HG02852 (cell line): ENCODE results near the gene SRGAP3.

Experiments used
- ATAC-seq: cut with Tn5 transposase; IDR thresholded peaks from one replicate; pipeline ENCODE4 v1.9.1; 2021; ENCODE audit warnings: mild to moderate bottlenecking, moderate library complexity; ENCODE audit not compliant: unreplicated experiment

SRGAP3 gene

DNA sequence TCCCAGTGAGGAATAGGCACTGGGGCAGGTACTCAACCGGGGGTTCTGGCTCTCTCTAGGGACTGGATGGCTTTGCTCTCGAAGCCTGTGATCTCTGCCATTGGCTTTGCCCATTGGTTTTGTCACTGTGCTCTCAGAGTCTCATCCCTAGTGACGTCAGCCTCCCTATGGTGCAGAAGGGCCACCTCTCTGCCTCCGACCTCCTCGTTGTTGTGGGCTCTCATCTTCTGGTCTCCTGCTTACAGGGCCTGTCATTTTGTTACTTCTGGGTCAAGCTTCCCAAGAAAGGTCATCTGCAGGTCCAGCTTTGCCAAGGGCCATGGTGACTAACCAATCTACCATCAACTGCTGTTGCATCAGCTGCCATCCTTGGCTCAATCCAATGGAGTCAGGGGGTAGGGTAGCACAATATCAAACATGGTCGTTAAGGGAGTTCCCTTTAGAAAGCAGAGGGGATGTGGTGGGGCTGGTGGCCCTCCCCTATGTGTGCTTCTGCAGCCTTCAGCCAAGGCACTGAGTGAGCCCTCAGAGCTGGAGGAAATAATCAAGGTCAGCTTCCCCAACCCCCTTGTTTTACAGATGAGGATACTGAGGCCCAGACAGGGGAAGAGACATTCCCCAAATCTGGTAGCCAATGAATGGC lies 272.8 kb downstream of the SRGAP3 start:
- ATAC-seq = no peak

DNA sequence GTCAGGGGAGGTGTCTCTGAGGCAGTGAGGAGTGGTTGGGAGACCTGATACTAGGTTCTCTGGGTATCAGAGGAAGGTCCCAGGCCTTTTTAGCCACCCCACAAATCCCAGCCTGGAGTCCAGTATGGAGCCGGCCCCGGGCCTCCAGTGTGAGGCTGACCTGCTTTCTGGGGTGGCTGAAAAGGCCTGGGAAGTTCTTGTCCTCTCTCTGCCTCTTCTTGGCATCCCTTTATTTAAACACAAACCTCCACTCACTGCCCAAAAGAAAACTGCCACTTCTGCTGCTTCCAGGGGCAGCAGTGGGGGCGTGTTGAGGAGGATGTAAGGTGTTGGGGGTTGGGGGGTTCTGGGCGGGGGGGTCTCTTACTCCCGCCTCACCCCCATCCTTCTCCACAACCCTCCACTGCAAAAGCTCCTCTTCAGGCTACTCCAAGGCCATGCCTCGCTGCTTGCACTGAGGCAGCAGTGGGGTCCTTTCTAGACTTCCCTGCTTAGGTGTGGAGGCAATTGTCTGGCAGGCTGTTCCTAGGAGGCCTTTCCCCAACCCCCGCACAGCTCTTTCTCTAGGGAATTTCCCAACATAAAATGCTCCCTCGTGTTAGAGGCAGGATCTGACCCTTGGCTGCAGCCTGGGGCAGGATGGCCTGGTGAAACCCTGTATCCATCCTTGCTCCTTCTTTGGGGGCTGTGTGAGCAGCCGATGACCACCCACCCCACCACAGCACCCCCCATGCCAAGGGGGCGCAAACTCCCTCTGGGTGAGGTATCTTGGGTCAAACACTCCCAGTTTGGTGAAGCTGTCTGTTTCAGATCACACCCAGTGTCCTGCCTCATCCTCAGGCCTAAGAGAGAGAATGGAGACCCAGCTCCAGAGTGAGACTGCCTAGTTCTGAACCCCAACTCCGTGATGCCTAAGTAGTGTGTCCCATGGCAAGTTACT lies 274.1 kb downstream of the SRGAP3 start:
- no peak for ATAC-seq

DNA sequence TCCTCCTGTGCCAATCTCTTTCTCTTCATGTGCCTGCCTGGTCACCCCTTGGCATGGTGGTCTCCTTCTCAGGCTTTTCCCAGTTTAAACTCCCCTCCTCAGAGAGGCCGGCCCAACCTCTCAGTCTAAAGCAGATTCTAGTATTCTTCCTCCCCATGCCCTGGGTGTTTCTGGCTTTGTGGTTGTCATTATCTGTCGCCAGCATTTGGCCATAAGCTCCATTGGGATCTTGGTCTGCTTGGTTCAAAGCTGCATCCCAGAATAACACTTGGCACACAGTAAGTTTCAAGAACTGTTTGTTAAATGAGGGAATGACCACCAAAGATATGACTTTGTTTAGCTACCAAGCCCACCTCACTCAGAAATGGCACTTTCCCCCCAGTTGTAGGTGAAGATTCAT lies 275.0 kb downstream of the SRGAP3 start:
- no peak for ATAC-seq

DNA sequence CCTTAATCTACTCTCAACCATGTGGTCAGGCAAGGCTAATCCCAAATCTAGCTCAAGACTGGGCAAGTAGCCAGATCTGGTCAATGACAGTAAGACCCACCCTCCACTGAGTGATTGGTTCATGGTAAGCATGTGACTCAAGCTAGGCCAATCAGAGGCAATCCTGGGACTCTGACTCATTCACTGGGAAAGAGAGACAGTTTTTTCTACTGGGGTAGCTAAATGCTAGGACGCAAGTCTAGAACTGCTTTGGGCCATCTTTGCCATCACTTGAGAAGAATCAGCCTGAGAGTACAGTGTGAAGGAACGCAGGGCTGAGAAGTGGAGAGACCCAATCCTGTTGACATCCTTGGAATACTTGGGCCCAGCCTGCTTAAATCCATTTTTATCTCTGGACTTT lies 276.8 kb downstream of the SRGAP3 start:
- ATAC-seq = no peak

DNA sequence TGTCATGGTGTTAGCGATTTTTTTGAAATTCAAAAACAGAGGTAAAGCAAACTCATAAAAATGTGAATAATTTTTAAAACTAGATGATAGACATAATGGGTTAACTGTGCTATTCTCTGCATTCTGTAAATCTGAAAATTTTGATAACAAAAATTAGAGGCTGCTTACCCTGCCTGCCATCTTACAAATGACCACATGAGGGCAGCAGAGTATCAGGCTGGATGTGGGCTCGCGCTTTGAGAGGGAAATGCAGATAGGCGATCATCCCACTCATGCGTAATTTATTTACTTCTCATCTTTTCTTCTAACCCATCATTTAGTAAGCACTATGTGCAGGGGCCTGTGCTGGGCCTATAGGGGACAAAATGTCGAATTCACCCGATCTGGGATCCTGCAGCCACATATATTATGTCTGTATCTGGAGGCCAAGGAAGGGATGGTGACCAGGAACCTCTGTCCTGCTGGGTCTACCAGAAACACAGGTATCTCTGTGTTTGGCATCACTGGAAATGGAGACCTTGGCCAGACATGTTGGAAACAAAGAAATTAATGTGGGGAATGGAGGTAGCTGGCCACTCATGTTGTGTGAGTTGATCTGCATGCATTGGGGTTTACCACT lies 278.4 kb downstream of the SRGAP3 start:
- no peak for ATAC-seq

DNA sequence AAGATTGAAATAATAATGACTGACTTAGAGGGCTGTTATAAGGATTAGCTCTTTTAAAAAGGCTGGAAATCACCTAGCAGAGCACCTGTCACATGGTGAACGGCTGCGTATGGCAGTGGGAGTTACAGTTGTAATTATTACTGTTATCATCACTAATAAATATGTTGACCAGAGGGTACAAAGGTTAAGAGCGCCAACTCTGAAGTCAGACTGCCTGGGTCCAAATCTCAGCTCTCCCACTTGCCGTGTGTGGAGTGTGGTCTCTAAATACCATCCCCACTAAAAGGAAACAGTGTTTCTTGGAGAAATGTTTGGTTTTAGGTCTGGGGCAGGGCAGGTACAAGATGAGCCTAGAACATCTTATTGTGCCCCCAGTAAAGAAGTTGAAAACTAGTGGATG lies 280.2 kb downstream of the SRGAP3 start:
- ATAC-seq = no peak

DNA sequence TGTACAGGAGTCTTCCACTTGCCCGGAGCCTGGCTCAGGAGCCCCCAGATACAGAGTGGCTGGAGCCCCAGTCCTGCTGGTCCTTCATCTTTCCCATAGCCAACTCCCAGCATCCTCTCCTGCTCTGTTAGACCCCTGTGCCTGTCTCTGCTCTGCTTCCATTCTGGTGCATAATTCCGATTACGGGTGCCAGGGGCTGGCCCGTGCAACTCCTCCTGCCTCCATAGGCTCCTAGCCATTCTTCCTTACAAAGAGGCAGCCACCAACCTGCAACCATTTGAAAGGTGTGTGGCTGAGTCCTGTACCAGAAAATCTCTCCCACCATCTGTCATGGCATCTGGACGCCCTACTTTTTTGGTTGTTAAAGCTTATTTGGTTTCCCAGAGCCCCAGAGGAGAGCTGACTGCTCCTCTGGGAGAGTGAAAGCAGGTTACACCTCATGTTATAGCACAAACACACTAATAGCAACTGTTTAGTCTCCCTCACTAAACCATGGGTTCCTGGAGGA lies 281.0 kb downstream of the SRGAP3 start:
- no peak for ATAC-seq

DNA sequence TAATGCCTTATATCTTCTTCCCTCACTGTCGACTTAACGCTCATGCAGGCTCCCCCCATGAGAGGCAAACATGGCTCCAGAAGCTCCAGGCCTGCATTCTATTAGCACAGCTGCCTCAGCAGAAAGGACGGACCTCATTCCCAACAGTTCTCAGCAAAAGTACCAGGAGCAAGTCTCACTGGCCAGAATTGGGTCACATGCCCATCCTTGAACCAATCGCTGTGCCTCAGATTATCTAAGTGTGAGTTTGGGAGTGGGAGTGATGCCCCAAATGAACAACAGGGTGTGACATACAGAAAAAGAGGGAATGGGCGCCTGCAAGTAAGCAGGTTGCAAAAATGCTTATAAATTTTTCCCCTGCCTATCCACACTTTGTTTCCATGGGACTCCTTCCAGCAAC lies 281.9 kb downstream of the SRGAP3 start:
- no peak for ATAC-seq

DNA sequence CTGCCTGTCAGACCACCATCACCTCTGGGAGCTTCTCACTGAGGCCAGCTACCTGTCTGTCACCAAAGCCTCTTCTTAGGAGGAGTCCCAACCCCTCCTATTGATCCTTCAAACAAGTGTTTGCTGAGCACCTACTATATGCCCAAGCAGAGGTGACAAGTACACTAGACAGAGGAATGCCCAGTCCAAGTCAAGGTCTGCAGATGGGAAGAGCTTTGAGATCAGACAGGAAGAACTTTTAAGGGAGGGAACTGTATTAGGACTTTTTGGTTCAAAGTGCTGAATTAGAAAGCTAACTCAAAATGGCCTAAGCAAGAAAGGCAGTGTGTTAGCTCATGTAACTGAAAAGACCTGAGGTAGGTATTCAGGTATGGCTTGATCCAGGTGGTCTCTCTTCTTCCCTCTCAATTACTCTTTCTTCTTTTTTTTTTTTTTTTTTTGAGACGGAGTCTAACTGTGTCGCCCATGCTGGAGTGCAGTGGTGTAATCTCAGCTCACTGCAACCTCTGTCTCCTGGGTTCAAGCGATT lies 282.6 kb downstream of the SRGAP3 start:
- no peak for ATAC-seq

DNA sequence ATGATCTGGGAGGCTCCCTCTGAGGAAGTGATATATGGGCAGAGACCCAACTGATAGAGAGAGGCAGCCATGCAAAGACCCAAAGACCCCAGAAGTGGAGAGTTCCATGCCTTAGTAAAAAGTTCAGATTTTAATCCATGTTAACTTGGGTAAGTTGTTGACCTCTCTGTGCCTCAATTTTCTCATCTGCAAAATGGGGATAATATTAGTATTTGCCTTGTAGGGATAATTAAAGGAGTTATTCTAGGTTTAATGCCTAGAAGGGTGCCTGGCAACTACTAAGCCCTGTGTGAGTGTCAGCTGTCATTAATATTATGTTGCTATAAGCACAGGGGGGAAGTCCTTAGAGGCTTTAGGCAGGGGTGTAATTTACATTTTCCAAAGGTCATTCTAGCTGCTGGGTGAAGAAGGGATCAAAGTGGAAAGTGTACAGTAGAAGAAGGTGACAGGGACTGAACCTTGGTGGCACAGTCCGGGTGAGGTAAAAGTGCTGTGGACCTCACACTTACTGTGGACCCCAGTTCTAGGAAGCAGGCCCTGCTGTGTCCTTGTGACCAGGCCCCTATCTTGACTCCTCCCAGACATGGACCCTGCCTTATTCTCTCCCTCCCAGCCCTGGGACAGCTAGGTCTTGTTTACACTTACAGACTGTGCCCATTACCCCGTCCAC lies 283.2 kb downstream of the SRGAP3 start:
- ATAC-seq = no peak

DNA sequence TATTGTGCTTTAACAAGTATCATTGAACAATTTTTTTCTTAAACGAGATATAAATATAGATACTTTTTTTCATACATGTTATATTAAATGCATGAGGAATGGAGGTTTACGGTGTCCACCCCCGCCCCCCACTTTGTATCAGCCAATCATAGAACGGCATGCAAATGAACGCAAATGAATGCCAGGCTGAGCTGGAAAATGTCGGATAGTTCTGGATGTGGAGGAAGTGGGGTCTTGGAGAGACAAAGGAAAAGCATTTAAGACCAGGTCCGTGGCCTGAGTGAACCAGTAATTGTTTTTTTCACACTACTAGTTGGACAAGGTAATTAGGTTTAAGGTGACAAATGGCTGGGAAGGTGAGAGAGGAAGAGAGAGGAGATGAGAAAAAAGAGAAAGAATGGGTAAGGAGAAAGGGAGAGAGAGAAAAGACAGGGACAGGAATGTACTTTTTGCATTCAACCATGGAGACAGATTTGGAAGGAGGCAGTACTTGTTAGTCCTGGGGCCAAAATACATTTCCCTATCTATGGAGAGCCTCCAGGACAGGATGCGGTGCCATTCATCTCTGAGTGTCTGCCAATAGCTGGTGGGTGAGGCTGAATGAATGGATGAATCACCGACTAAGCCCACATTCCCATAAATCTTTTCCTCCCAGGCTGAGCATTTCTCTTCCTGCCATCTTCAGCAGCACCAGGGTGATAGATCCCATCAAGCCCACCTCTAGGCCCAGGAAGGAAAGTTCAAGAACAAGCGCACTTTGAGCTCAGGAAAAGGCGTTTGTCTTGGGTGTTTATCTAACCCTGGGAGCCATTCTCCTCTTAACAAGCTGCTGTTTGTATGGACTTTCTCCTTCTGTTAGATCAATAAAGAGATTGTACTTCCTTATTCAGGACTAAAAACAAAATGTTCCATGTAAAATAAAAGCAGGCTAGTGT lies 284.7 kb downstream of the SRGAP3 start:
- no peak for ATAC-seq

DNA sequence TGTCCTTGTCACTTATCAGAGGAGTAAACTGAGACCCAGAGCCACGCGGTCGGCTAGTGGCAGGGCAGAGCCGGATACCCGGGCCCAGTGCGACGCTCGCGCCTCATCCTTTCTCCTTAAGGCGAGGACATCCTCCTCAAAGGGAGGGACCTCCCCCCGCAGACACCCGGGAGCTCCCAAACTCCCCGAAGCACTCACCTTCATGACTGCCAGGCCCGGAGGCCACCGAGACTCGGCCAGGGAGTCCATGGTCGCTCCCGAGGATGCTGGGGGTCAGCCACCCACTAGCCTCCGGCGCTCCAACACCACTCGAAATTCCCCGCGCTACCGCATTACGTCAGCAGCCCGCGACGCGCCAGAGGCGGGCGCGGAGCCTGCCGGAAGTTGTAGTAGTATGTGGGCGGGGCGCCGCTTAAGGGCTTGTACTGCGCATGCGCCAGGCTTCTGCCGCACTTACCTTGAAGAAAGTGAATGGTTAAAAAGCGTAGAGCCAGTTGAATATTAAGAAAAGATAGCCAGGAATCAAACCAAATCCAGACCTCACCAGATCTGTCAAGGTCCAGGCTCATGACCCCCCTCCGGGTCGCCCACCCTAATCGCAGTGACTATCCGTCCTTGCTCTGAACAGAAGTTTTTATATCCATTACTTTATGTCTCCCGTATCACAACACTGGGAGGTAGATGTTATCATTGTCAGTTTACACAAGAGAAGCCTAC lies 286.2 kb downstream of the SRGAP3 start, which contains the start of gene RAD18:
RAD18 (minus strand) TSS at position 336 of the 717 bp plus-strand sequence; CDS start at position 249, 87 bp downstream.
- ATAC-seq = peak; percentile 94

DNA sequence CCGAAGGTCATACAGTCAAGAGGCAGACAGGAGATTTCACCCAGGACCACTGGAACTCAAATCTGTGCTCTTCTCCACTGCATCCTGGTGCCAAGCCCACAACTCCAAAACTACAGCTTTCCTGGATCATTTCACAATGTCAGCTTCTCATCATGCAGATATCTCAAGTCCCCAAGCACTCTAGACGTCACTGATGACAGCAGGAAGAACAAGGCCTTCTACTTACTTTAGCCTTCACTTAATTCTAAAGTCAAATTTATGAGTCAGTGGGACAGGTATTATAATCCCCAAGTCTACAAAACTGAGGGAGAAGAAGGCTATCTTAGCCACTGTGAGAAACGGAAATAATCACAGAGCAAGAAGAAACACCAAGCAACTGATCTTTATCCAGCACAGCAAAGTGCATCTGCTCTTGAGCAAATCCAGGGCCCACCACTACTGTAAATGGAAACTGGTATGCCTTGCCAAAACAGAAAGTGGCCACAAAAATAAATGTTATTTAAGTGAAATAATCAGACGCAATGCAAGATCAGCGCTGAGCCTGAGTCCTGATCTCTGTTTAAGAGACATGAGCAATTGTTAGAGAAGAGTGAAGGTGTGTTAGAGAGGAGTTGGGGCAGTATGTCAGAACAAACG lies 287.1 kb downstream of the SRGAP3 start:
- no peak for ATAC-seq

DNA sequence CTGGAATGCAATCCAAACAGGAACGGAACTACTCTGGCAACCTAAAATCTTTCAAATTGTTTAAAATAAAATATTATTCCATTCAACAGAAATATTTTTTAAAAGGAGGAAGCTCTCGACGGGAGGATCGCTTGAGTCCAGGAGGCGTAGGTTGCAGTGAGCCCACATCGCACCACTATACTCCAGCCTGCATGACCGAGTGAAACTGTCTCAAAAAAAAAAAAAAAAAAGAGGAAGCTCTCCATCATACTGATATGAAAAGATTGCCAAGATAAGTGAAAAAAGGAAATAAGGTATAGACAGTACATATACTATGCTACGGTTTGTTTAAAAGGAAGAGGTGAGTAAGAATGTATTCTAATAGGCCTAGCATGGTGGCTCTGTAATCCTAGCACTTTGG lies 289.8 kb downstream of the SRGAP3 start:
- ATAC-seq = no peak

DNA sequence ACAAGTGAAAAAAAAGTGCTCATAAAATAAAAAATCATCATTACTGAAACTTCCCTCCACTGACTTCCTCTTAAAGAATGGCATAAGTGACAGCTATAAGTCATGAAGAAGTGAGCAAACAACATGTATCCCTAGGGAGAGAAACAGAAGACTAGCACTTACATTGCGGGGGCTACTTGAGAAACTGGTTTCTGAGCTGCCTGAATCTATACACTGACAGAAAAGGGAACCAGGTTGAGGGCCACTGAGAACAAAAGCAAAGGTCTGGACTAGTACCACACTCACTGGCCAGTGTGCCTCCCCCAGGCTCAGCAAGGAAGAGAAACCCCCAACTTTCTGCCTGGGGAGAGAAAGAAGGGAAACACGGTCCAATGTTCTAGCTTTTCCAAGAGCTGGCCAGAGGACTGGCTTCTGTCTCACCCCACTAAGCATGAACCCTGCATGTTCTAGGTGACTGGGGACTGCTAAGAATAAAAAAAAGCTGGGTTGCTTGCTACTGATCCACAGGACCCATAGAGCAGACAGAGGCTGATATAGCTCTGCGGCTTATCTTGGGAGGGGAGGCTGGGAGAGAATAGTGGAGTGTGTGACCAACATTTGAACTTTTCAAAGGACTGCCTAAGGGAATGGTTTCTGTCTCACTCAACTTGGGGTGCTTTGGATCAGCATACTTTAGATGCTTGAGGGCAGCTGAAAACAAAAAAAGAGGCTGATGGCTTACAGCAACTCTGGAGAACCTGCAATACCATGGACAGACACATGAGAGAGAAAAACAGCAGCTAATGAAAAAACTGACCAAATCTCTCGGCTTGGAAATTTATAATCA lies 294.3 kb downstream of the SRGAP3 start:
- ATAC-seq = peak; percentile 80

DNA sequence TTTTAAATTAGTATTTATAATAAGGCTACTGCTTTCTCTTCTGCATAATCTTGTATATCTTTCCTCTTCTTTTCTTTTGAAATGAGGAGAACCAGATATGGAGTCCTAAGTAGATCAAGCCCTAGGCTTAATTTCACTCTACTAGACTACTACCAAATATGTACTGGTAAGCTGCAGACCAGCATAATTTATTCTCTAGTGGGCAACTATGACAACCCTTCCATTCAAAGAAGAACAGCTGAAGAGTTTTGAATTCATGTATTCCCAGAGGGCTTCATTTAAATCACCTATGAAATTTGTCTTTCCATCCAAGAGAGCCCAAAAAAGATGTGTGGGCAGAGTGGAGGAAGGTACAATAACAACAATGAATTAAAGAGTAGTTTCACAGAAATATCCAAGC lies 296.1 kb downstream of the SRGAP3 start:
- no peak for ATAC-seq

DNA sequence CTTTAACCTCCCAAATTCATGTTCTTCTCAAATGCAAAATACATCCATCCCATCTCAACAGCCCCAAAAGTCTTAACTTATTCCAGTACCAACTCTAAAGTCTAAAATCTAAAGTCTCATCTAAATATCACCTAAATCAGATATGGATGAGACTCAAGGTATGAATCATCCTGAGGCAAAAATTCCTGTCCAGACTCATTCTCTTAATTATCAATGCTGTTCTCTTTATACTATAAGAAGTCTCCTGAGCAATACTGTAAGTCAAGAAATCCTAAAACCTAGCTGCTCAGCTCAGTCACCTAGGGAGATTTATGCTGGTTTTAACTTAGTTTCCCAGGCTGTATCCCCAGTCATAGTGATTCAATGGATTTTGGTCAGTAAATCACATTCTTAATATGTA lies 297.3 kb downstream of the SRGAP3 start:
- ATAC-seq = no peak
